Activated naive CD8-positive, alpha-beta T cell treated with anti-CD3 and anti-CD28 coated beads, Interleukin-2, amount 50 U/mL, for 16 hours (primary cell): Measurements from ENCODE around the gene CDKAL1.
"Not testable (repeated sequence)": the region's sequence is repeated elsewhere in the genome, so short reads cannot be mapped to it uniquely, and the experiment has no call there.

Experiments
- DNase-seq: peaks from one replicate; pipeline ENCODE4 v3.0.0-alpha.2; 2020; ENCODE audit warnings: low read depth, low spot score

Gene CDKAL1

GRCh38 chr6:20707870-20708269 lies 173.6 kb downstream of the CDKAL1 start:
- no peak for DNase-seq

- DNase-seq = no peak
Observed at GRCh38 chr6:20708367-20709124, 174.3 kb downstream of the CDKAL1 start.

GRCh38 chr6:20709451-20709850 lies 175.2 kb downstream of the CDKAL1 start:
- DNase-seq = no peak

GRCh38 chr6:20710341-20710740 lies 176.1 kb downstream of the CDKAL1 start:
- DNase-seq = no peak

- DNase-seq = no peak
Observed at GRCh38 chr6:20711518-20711917, 177.3 kb downstream of the CDKAL1 start.

GRCh38 chr6:20712011-20712410 lies 177.8 kb downstream of the CDKAL1 start:
- no peak for DNase-seq

- no peak for DNase-seq
Observed at GRCh38 chr6:20715135-20715806, 181.0 kb downstream of the CDKAL1 start.

GRCh38 chr6:20716865-20717264 lies 182.6 kb downstream of the CDKAL1 start:
- DNase-seq = no peak

GRCh38 chr6:20717743-20718142 lies 183.5 kb downstream of the CDKAL1 start:
- DNase-seq = no peak

- no peak for DNase-seq
Observed at GRCh38 chr6:20718705-20719653, 184.7 kb downstream of the CDKAL1 start.

- no peak for DNase-seq
Observed at GRCh38 chr6:20719980-20720379, 185.7 kb downstream of the CDKAL1 start.

GRCh38 chr6:20721121-20721520 lies 186.9 kb downstream of the CDKAL1 start:
- DNase-seq = not testable (repeated sequence)

GRCh38 chr6:20722455-20722854 lies 188.2 kb downstream of the CDKAL1 start:
- DNase-seq = no peak

- no peak for DNase-seq
Observed at GRCh38 chr6:20723236-20723635, 189.0 kb downstream of the CDKAL1 start.

- DNase-seq = no peak
Observed at GRCh38 chr6:20724443-20725190, 190.4 kb downstream of the CDKAL1 start.

- DNase-seq = not testable (repeated sequence)
Observed at GRCh38 chr6:20725235-20725634, 191.0 kb downstream of the CDKAL1 start.

GRCh38 chr6:20729086-20729485 lies 194.8 kb downstream of the CDKAL1 start:
- DNase-seq = no peak

GRCh38 chr6:20732362-20732761 lies 198.1 kb downstream of the CDKAL1 start:
- not testable (repeated sequence) for DNase-seq

GRCh38 chr6:20732896-20733295 lies 198.6 kb downstream of the CDKAL1 start:
- no peak for DNase-seq

- DNase-seq = no peak
Observed at GRCh38 chr6:20737912-20738311, 203.7 kb downstream of the CDKAL1 start.

- DNase-seq = no peak
Observed at GRCh38 chr6:20740088-20740487, 205.8 kb downstream of the CDKAL1 start.
